Dermis lymphatic vessel endothelial cell (primary cell): Measurements from ENCODE around the gene PACSIN3. TPM values are rescaled to one million over a fixed set of nuclear protein-coding genes. Genes with fewer than 3 reads are reported as not detected.

Source experiments
- total RNA-seq: library from RNA; depleted of rRNA; stranded (reverse); fragments of >200 nt; gene quantifications from 2 replicates; pipeline ENCODE4 v1.2.1, GENCODE V29; 2014

PACSIN3 gene
- 16.6 and 24.4 TPM in 2 replicates for total RNA-seq

GRCh38 chr11:47186076-47186699 is at the start of gene PACSIN3:
TSS of gene PACSIN3 (minus strand) at chr11:47186434. CDS start at chr11:47182727, 3,707 bp downstream.

GRCh38 chr11:47176328-47177228 is 9.7 kb downstream of the PACSIN3 start, which contains the start of gene ARFGAP2:
TSS of gene ARFGAP2 (minus strand) at chr11:47176879. CDS start at chr11:47176853, 26 bp downstream.

Other genes with a start within 250 kb of the PACSIN3 start
- 7.8 and 9.2 TPM in 2 replicates for gene CSTPP1, start 249.7 kb downstream of the PACSIN3 start, total RNA-seq
- gene ARFGAP2, start 9.6 kb downstream of the PACSIN3 start, total RNA-seq = 87.1 and 91.3 TPM in 2 replicates
- 34.8 and 44.6 TPM in 2 replicates for gene DDB2, start 28.5 kb upstream of the PACSIN3 start, total RNA-seq
- gene ACP2, start 62.4 kb upstream of the PACSIN3 start, total RNA-seq = 35.2 and 40.5 TPM in 2 replicates
- 52.5 and 80.0 TPM in 2 replicates for gene NR1H3, start 71.6 kb upstream of the PACSIN3 start, total RNA-seq
- 24.4 and 25.3 TPM in 2 replicates for gene MADD, start 83.7 kb upstream of the PACSIN3 start, total RNA-seq
- not detected in 2 replicates for gene MYBPC3, start 166.3 kb upstream of the PACSIN3 start, total RNA-seq
- 0.17 TPM in 1 of 2 replicates, not detected in the other for gene SPI1, start 192.1 kb upstream of the PACSIN3 start, total RNA-seq
- 29.1 and 51.0 TPM in 2 replicates for gene SLC39A13, start 222.2 kb upstream of the PACSIN3 start, total RNA-seq
- 155 and 160 TPM in 2 replicates for gene PSMC3, start 240.0 kb upstream of the PACSIN3 start, total RNA-seq